ENCODE results near the gene WDR7.
A peak's percentile ranks its signal among the peaks of the same experiment; 100 is the strongest.

Gene WDR7

DNA sequence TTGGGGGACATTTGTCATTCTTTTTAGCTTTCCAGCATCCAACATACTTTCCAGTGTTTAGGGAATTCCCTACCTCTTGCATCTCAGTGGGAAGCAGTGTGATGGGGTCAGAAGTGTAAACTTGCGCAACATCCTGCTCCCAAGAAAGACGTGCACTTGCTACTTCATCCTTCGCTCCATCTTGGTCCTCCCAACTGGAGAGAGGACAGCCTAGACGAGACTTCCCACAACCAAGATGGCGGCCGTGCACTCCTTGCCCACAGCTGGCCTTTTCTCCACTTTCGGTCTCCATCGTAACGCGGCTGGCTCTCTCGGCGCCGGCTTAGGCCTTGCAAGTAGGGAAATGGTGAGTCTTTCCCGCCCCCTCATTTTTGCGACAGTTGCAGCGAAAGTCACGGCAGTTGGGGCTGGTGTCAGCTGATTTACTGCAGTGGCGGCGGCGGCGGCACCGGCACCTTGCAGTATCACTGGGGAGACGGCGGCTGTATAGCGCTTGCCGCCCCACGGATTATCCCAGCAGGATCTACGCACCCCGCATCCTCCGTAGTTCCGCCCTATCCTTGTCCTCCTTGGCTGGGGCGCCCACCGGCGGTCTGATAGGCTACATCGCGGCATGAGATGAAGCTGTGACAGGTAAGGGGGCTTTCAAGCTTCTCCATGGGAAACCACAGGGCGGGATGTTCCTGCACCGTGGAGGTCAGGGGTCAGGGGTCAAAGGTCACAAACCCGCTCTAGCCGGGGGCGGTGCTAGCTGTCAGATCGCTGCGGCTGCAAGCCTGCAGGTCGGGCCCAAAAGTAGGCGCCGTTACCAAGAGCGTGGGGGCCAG is at the start of gene WDR7:
Gene WDR7, plus strand, starts transcription at position 416 of the 827 bp plus-strand sequence. CDS start 21,157 bp downstream, outside the sequence.
- peak; percentile 95 for DNase-seq (ENCODE audit: low read depth in 2 of 2)

DNA sequence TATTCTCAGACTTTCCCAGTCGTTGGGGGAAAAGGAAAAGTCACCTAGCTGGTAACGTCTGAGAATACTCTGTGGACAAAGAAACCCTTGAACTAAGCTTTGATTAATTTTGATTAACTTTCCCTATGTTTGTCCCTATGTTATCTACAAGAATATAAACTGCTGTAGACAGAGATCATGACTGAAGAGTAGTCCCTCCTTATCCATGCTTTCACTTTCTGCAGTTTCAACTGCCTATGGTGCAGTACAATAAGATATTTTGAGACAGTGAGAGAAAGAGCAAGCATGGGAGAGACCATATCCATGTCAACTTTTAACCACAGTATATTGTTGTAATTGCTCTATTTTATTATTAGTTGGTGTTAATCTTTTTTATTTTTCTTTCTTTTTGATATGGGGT is 44.5 kb upstream of the WDR7 start:
- no peak for DNase-seq (ENCODE audit: low read depth in 2 of 2)

GRCh38 chr18:56615738-56616520 is 35.2 kb upstream of the WDR7 start:
- DNase-seq (ENCODE audit: low read depth in 2 of 2) = no peak

DNA sequence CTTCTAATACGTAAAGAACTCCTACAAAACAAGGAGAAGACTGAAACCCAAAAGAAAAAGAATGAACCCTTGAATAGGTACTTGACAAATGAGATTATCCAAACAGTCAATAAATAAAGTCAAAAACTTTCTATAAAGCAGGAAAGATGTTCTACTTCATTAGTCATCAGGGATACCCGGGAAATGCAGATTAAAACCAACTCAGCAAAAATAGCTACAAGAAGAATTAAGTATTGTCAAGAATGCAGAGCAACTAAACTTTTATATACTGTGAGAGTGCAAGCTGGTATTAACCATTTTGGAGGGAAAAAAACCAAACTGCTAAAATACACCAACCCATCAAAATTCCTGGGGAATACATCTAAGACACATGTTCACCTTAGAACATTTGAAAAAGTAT is 23.2 kb upstream of the WDR7 start:
- no peak for DNase-seq (ENCODE audit: low read depth in 2 of 2)

GRCh38 chr18:56632070-56633022 is 18.8 kb upstream of the WDR7 start:
- no peak for DNase-seq (ENCODE audit: low read depth in 2 of 2)

DNA sequence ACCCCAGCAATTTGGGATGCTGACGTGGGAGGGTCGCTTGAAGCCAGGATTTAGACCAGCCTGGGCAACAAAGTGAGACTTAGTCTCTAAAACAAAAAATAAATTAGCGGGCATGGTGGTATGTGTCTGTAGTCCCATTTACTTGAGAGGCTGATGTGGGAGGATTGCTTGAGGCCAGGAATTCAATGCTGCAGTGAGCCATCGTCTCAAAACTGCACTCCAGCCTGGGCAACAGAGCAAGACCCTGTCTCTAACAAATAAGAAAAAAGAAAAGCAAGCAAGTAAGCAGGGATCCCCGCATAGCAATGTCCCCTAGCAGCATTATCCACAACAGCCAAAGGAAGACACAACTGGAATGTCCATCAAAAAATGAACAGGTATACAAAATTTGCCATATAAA is 16.2 kb upstream of the WDR7 start:
- DNase-seq (ENCODE audit: low read depth in 2 of 2) = no peak

GRCh38 chr18:56637176-56637575 is 14.0 kb upstream of the WDR7 start:
- DNase-seq (ENCODE audit: low read depth in 2 of 2) = no peak

DNA sequence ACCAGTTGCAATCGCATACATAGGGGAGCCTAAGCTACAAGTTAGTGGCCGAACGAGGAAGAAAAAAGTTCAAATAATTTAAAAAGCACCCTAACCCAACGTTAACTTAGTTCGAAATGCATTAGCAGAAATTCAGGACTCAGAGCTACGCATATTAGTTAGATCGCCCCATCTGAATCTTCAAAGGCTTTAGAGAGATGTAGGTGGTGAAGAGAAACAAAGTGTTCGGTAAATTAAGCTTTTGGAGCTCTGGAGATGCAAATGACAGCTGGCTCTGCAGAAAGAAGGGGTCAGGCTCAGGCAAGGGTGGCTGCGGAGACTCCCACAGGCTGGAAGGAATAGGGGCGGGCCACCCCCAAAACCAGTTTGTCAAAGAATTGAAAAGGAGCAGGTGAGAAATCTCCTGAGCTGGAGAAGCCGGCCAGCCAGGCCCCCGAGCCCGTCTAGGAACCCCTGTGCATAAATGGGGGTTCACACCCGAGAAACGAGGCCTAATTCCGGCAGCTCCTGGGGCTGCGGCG is 13.4 kb upstream of the WDR7 start:
- DNase-seq (ENCODE audit: low read depth in 2 of 2) = no peak

GRCh38 chr18:56638232-56639103 is 12.7 kb upstream of the WDR7 start, which contains the start of gene TXNL1:
Gene TXNL1, minus strand, starts transcription at chr18:56638592. Its CDS starts 152 bp downstream, at chr18:56638440.
- peak; percentile 99 for DNase-seq (ENCODE audit: low read depth in 2 of 2)

- no peak for DNase-seq (ENCODE audit: low read depth in 2 of 2)
These were observed 12.1 kb upstream of the WDR7 start for GRCh38 chr18:56639104-56639381.

- DNase-seq (ENCODE audit: low read depth in 2 of 2) = no peak
These were observed 11.6 kb upstream of the WDR7 start for GRCh38 chr18:56639571-56639970.

GRCh38 chr18:56641714-56642337 is 9.3 kb upstream of the WDR7 start:
- DNase-seq (ENCODE audit: low read depth in 2 of 2) = no peak

DNA sequence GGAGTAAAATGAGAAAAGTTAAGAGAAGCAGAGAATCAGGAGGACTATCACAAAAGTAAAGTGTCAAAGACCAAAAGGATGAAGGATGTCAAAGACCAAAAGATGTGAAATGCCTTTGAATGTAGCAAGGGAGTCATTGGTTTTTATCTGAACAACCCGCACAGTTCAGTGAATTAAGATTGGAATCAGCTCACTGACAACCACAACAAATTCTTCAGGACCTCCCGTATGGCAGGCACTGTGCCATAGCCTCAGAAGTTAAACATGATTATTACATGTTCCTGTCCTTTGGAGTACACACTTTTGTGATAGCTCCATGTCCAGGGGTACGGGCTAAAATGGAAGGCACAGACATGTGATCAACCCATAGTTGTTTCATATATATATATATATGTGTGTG is 7.8 kb upstream of the WDR7 start:
- no peak for DNase-seq (ENCODE audit: low read depth in 2 of 2)

DNA sequence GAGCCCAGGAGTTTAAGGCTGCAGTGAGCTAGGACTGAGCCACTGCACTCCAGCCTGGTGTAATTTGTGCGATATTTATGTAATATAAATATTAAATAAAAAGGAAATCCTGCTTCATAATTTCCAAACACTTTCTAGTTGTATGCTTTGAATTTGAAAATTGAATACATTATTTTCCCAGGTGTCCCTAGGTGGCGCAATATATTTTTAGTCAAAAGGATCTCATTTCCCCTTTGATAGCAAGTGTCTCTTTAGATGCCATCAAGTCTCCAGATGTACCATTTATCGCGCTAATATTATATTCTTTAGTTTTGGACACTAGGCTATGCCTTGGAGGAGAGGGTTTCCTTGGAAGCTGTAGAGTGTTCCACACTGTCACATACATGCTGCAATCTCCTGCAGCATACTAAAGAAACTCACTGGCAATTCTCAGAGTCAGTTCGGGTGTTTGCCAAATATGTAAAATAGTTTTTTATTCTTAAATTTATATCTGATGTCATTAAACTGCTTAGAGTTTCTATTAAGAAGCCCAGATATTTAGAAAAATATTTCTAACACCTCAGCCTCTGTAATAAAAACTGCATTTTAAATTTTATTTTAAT is 5.6 kb upstream of the WDR7 start:
- DNase-seq (ENCODE audit: low read depth in 2 of 2) = no peak

DNA sequence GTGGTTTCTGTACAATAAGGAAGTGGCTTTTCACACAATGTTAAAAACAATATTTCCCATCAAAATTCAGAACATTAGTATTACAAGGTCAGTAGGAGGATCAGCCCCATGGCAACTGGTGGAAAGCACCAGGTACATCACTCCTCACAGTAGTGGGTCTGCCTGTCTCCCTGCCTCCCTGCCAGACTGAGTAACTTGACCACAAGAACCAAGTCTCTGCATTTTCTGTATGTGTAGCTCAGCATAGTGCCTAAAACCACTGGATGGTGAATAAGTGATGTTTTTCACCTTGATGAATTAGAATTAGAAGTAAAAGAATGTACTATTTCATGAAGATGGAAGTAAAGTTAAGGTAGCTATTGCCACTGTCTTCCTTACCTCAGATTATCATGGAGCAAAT is 4.1 kb upstream of the WDR7 start:
- no peak for DNase-seq (ENCODE audit: low read depth in 2 of 2)

DNA sequence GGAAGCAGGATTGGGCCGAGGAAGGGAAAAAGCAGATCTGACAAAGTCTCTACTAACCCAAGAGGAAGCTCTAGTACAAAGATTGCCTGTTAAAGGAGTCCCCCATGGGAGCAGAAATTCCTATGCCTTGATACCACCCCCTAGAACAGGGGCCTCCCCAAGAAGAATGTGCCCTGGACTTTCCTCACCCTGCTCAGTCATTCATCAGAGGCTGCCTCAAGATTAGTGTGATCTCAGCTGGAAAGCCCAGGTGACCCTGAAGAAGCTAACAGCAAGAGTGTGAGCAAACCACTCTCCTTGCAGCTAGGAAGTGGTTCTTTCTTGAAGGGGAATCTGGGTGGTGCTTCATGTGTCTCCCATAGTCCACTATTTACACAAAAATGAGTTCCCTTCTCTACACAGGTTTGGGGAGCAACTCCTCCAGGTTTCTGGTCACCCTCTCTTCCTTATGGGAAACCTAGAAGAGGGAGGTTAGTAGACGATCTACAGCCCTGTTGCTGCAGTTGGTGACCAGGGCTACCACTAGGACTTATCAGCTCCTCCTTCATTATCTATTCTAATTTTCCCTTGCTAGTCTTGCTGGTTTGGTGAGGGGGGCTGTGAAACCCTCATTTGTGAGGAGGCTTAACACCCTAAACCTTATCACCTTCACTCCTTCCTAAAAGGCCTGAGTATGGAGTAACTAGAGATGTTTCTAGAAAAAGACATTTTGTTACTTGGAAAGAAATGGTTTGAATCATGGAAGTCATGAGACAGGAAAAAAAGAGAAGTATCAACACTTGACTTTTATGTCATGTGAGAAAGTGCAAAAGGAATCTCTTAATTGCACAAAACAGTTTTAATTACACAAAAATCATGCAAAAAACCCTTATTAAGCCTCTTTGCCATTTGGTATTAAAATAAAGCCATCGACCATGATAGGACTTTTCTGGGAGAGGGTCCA is 2.9 kb upstream of the WDR7 start:
- DNase-seq (ENCODE audit: low read depth in 2 of 2) = no peak

DNA sequence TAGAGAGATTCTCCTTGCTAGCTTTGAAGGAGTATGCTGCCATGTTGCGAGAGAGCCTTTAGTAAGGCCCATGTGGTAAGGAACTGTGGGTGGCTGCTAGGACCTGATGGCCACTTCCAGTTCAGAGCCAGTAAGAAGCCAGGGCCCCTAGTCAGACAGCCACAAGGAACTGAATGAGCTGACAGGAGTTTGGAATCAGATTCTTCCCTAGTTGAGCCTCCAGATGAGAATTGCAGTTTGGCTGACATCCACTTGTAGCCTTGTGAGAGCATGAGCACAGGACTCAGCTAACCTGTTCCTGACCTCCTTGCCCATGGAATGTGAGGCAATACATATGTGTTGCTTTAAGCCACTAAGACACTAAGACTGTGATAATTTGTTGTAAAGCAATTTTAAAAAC is 1.2 kb upstream of the WDR7 start:
- DNase-seq (ENCODE audit: low read depth in 2 of 2) = no peak

DNA sequence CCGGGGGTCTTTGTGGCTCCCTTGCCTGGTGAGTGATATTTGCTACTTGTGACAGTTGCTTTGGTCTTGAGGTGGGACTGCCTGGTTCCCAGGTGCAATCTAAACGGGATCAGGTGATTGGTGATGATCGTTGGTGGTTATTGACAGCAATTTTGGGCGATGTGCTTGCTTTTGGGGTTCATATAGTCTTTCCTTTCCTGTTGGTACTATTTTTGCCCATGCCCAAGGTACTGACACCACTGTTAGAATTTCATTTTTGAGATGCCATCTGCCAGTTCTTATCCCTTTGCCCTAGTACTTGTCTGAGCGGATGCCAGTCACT is 573 bp downstream of the WDR7 start:
- no peak for DNase-seq (ENCODE audit: low read depth in 2 of 2)

DNA sequence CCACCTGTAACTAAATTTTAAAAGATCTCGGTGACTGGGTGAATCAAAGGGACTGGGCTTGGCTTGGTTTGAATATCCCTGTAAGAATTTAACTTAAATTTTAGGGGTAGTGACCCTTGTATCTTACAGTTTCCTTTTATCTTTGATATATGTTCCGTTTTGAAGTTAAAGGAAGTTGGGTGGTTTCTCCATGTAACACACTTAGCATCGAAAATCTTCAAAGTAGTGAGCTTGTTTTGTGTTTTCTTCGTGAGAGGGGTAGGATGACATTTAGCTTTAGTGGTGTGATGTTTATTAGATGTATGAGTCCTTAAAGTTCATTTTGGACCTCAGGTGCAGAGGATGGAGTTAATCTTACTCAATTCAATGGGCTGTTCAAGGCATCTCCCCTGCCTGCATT is 1.6 kb downstream of the WDR7 start:
- DNase-seq (ENCODE audit: low read depth in 2 of 2) = no peak
